Fibroblast of skin of abdomen (primary cell): ENCODE results near the gene STKLD1.
"Not testable (repeated sequence)": the region's sequence is repeated elsewhere in the genome, so short reads cannot be mapped to it uniquely, and the experiment has no call there.

ENCODE experiments used
- DNase-seq: peaks from one replicate; pipeline ENCODE4 v3.0.0-alpha.2; 2013

STKLD1 gene

DNA sequence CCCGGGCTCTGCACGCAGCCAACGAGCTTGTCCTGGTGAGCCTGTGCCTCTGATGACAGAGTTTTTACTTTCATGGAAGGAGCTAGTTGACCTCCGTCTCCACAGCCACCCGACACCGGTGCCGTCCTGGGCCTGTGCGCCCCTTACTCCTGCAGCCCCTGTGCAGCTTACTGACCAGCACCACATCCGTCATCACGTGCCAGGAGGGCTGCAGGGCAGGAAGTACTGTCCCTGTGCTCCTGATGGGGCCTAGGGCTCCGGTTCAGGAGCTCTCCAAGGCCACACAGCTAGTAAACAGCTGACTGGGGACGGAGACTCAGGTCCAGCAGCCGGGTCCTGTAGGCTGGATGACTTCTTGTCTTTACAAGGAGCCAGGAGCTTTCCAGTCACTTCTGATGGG, 10.2 kb downstream of the STKLD1 start:
- no peak for DNase-seq

DNA sequence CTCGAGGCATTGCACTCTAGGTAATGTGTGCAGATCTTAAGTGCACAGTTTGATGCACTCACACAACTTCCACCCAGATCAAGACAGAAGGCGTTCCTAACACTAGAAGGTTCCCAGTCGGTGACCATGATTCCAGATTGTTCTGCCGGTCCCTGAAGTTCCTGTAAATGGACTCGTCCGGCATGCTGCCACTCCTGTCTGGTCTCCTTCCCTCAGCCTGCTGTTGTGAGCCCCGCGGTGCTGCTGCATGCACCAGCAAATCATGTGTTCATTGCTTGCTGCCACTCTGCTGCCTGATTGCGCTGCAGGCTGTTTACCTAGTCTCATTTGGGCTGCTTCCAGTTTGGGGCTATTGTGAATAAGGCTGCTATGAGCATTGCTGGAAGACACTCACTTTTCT, 11.5 kb downstream of the STKLD1 start:
- DNase-seq = no peak

DNA sequence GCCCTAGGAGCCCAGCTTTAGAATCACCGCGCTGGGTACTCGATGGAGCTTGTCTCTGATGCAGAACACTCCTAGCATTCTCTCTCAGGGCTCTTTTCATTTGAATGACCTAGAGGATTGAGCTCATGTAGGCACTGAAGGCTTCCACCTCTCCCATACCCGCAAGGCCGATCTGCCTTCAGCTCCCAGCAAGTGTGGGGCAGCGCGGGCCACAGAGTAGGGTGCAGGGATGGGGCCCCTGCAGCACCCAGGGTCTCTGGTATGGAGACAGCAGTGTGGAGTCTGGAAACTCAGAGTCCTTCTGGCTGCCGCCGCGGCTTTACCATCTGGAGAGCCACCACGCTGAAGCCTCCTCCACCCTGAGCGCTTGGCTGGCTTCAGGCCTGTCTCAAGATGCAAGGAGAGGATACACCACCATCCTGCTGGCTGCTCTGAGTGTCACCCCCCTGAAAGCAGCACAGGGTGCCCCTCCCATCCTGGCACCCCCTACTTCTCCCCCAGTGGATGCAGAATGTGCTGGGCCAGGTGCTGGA, 12.9 kb downstream of the STKLD1 start:
- DNase-seq = no peak

DNA sequence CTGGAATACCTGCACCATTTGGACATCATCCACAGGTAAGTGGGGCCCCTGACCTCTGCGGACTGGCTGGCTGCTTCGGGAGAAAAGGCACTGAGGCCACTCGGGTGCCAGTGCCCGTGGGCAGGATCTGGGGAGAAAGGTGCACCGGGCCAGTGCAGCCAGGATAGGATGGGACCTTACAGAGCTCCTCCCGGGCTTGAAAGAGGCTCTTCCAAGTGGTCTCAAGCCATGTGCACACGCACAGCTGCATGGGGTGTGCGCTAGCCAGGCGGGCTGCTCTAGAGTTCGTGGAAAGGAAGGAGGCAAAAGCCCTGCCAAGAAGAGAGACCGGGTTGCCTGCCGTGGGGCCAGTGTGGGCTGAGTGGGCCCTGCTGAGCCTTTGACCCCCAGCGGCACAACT, 13.4 kb downstream of the STKLD1 start:
- no peak for DNase-seq

GRCh38 chr9:133390713-133391112, 14.5 kb downstream of the STKLD1 start:
- no peak for DNase-seq

DNA sequence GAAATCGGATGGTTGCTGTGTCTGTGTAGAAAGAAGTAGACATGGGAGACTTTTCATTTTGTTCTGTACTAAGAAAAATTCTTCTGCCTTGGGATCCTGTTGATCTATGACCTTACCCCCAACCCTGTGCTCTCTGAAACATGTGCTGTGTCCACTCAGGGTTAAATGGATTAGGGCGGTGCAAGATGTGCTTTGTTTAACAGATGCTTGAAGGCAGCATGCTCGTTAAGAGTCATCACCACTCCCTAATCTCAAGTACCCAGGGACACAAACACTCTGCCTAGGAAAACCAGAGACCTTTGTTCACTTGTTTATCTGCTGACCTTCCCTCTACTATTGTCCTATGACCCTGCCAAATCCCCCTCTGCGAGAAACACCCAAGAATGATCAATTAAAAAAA, 15.3 kb downstream of the STKLD1 start:
- DNase-seq = not testable (repeated sequence)

GRCh38 chr9:133392308-133392707, 16.1 kb downstream of the STKLD1 start:
- DNase-seq = not testable (repeated sequence)

GRCh38 chr9:133393399-133393798, 17.2 kb downstream of the STKLD1 start:
- DNase-seq = no peak

DNA sequence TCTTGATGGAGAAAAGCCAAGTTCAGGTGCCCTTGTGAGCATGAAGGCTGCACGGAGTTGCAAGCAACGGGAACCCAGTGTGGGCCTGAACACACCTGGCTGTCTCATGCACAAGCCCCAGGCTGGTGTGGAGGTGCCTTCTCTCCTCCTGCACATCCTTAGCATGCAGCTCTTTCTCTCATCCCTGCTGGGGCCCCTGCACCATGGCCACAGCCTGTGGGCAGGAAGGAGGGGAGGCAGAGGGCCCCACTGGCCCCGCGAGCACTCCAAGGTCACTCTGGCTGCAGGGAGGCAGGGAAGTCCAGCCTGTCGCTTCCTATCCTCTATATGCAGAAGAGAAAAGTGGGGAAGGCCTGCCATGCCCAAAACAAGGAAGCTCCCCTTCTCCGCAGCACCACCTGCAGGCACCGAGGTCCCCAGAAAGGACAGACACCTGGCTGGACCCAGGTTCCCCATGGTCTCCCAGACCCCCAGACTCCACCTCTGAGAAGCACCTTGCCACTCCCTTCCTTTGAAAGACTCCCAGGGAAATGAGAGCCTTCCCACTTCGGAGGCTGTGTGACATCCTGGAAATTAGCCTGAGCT, 18.6 kb downstream of the STKLD1 start:
- DNase-seq = no peak

DNA sequence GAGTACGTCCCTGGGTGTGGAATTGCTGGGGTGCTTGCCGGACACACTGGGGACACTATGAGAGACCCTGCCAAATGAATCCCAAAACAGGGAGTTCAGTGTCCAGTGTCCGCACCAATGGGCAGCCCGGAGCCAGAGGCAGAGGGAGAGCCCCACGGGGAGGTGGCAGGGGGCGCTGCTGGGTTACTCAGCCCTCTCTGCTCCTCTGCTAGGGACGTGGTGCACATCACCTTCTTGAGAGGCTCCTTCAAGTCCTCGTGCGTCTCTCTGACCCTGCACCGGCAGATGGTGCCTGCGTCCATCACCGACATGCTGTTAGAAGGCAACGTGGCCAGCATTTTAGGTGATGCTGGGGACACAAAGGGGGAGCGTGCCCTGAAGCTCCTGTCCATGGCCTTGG, 20.8 kb downstream of the STKLD1 start:
- DNase-seq = no peak

GRCh38 chr9:133397370-133397769, 21.2 kb downstream of the STKLD1 start:
- DNase-seq = no peak

DNA sequence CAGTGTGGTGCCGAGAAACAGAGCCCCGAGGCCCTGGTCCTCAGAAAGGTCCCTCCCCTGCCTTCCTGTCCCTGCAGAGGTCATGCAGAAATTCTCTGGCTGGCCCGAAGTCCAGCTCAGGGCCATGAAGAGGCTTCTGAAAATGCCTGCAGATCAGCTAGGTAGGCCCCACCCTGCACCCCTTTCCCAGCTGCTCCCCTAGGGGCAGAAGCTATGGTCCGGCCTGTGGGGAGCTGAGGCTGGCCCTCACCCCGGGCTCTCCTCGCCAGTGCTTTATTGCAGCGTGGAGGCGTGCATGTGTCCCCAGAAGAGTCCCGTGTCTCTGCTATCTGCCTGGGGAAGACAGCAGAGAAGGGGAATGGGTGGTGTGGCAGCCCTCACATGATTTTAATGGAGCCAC, 21.7 kb downstream of the STKLD1 start:
- DNase-seq = no peak

- no peak for DNase-seq
Observed at GRCh38 chr9:133400292-133400691, 24.1 kb downstream of the STKLD1 start.

DNA sequence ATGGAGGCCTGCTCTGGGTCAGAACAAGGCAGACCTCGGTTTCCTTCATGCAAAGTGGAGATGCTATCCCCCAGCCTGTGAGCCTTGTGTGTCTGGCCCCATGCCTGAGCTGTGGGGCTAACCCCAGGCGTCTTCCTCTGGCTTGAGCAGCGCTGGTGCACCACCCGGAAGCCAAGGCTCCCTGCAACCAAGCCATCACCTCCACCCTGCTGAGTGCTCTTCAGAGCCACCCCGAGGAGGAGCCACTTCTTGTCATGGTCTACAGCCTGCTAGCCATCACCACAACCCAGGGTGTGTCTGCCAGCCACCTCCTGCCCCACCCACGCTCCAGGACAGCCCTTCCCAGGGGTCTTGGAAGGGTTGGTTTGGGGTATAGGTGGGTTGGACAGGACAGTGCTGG, 25.4 kb downstream of the STKLD1 start:
- no peak for DNase-seq

GRCh38 chr9:133402689-133403088, 26.5 kb downstream of the STKLD1 start:
- DNase-seq = no peak

- no peak for DNase-seq
Observed at GRCh38 chr9:133403766-133404453, 27.7 kb downstream of the STKLD1 start.

DNA sequence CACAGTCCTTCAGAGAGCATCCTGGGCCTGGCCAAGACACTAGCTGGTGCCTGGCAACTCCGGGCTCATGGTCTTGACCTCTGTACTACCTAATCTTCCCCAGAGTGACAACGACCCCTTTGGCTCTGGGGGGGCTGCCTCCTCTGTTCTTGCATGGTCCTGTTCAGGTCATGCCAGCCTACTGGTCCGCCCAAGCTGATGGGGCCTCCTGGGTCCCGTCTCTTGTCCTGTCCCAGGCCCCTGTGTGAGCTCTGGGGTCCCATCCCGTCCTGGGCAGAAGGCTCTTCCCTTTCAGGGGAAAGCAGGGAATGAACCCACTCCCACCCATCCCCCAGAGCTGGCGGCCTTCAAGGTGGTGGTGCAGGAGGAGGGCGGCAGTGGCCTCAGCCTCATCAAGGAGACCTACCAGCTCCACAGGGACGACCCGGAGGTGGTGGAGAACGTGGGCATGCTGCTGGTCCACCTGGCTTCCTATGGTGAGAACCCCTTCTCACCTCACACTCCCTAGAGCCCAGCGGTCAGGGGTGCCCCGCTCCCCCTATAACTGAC, 28.4 kb downstream of the STKLD1 start:
- DNase-seq = no peak

DNA sequence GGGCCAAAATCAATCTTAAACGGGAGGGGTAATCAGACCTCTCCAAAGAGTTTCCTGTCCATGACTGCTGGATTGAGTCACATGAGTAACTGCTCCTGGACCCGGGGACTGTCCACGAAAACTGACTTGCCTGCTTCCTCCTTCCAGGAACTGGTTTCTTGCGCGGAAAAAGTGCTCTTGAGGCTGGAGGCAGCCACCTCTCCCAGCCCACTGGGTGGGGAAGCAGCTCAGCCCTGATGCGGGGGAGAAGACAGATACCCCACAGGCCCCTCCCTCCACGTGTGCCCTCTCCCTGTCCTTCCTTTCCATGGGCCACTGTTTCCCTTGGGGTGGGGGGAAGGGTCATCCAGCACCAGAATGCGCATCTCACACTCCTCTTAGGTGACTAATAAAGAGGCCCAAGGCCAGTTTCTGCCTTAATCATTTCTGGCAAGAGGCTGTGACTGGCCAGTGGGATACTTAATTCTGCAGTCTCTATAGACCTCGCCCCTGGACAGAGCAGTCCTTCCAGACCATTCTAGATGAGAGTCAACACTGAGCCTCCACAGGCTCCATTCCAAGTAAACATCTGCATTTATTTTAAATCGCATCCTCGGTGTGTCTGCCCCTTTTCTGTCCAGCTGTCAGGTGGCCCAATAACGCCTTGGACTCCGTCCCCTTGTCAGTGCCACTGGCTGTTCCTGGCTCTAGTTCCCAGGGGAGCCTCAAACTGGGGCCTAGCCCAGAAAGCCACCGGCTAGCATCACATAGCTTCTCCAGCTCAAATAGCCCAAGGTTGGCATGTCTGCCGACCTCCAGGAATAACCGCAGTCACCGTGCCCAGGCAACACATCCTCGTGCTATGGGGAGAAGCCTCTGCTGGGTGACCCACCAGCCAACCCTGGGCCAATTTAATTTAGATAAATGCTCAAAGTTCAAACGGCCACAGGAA, 29.6 kb downstream of the STKLD1 start:
- DNase-seq = peak; percentile 9

- peak; percentile 59 for DNase-seq
Observed at GRCh38 chr9:133406480-133407307, 30.5 kb downstream of the STKLD1 start.

GRCh38 chr9:133408042-133408441, 31.9 kb downstream of the STKLD1 start:
- no peak for DNase-seq

DNA sequence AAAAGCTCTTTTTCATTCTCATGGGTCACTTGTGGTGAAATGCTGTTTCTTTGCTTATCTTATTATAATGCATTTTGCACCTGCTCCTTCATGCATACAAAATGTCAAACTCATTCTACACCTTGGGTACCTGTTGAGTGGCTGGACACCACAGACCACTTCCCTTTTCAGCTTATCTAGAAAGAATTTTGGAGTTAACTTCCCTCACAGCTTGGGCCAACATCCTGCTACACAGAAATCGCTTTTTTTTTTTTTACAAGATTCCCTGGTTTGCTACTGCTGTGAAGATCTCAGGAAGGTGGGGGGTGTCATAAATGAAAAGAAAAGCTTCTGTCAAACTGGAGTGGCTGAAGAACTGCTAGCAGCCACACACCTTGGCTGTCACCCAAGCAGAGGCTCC, 39.0 kb downstream of the STKLD1 start:
- no peak for DNase-seq
